HG02970 (cell line): ENCODE measurements around the gene MZT2B.
"Not testable (repeated sequence)": the region's sequence is repeated elsewhere in the genome, so short reads cannot be mapped to it uniquely, and the experiment has no call there.

ENCODE experiments used
- ATAC-seq: cut with Tn5 transposase; IDR thresholded peaks from one replicate; pipeline ENCODE4 v1.9.1; 2021; ENCODE audit warnings: mild to moderate bottlenecking, moderate library complexity, moderate number of reproducible peaks; ENCODE audit not compliant: unreplicated experiment, low FRiP score

MZT2B gene

GRCh38 chr2:130202518-130202917 is 20.5 kb downstream of the MZT2B start:
- not testable (repeated sequence) for ATAC-seq

GRCh38 chr2:130203150-130203549 is 21.1 kb downstream of the MZT2B start:
- not testable (repeated sequence) for ATAC-seq

- ATAC-seq: not testable (repeated sequence)
These were observed 25.0 kb downstream of the MZT2B start for GRCh38 chr2:130207051-130207450.

GRCh38 chr2:130219147-130219546 is 37.1 kb downstream of the MZT2B start:
- not testable (repeated sequence) for ATAC-seq

- ATAC-seq: not testable (repeated sequence)
These were observed 38.4 kb downstream of the MZT2B start for GRCh38 chr2:130220505-130220904.

- ATAC-seq: not testable (repeated sequence)
These were observed 40.5 kb downstream of the MZT2B start for GRCh38 chr2:130222523-130222922.

- ATAC-seq: not testable (repeated sequence)
These were observed 45.9 kb downstream of the MZT2B start for GRCh38 chr2:130228005-130228404.

GRCh38 chr2:130228467-130229160 is 46.6 kb downstream of the MZT2B start:
- ATAC-seq: not testable (repeated sequence)

GRCh38 chr2:130229161-130229510 is 47.1 kb downstream of the MZT2B start:
- ATAC-seq: not testable (repeated sequence)

- not testable (repeated sequence) for ATAC-seq
These were observed 48.3 kb downstream of the MZT2B start for GRCh38 chr2:130230376-130230775.

- not testable (repeated sequence) for ATAC-seq
These were observed 48.8 kb downstream of the MZT2B start for GRCh38 chr2:130230907-130231306.

- ATAC-seq: no peak
These were observed 49.6 kb downstream of the MZT2B start for GRCh38 chr2:130231656-130232055.

- ATAC-seq: not testable (repeated sequence)
These were observed 51.0 kb downstream of the MZT2B start for GRCh38 chr2:130233066-130233465.

- not testable (repeated sequence) for ATAC-seq
These were observed 57.5 kb downstream of the MZT2B start for GRCh38 chr2:130239581-130239980.
